Stimulated activated naive CD8-positive, alpha-beta T cell treated with anti-CD3 and anti-CD28 coated beads, Interleukin-15, Interleukin-2, amounts not matched to agents 100 ng/mL and 50 ng/mL, for 24 hours (primary cell): Measurements from ENCODE around the gene CFAP68.
A peak's percentile ranks its signal among the peaks of the same experiment; 100 is the strongest.
"Not testable (repeated sequence)": the region's sequence is repeated elsewhere in the genome, so short reads cannot be mapped to it uniquely, and the experiment has no call there.

Experiments used
- H3K27ac Mint-ChIP-seq: one replicate; pipeline ENCODE4 v1.8.0; 2021; ENCODE audit warnings: mild to moderate bottlenecking, mixed read lengths
- H3K27me3 Mint-ChIP-seq: one replicate; pipeline ENCODE4 v1.8.0; 2021; ENCODE audit warnings: mixed read lengths
- H3K36me3 Mint-ChIP-seq: one replicate; pipeline ENCODE4 v1.8.0; 2021; ENCODE audit warnings: low read depth, mixed read lengths
- H3K4me1 Mint-ChIP-seq: one replicate; pipeline ENCODE4 v1.8.0; 2021; ENCODE audit warnings: low read depth, mixed read lengths
- H3K4me3 Mint-ChIP-seq: one replicate; pipeline ENCODE4 v1.8.0; 2021; ENCODE audit warnings: mild to moderate bottlenecking, mixed read lengths
- H3K9me3 Mint-ChIP-seq: one replicate; pipeline ENCODE4 v1.8.0; 2021; ENCODE audit warnings: mixed read lengths

The CFAP68 gene

DNA sequence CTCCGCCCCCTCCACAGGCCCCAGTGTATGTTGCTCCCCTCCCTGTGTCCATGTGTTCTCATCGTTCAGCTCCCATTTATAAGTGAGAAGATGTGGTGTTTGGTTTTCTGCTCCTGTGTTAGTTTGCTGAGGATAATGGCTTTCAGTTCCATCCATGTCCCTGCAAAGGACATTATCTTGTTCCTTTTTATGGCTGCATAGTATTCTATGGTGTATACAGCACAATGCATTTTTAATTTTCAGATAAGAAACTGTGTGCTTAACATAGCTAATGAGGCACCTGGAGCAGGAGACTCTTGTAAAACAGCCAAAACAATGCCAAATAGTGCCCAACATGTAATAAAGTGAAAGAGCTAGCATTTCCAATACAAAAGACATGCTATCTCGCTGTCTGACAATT, 29.7 kb upstream of the CFAP68 start:
- Mint-ChIP-seq H3K36me3 (peaks cover 51% of the 10 kb centered on the region), H3K9me3 (no peaks in the 10 kb centered on the region), H3K27ac (no peak overlapping the region), H3K4me1 (no peaks in the 10 kb centered on the region), H3K4me3 (no peak overlapping the region), H3K27me3 (no peaks in the 10 kb centered on the region)

- H3K4me1 Mint-ChIP-seq, result no peaks in the 10 kb centered on the region
- H3K4me3 Mint-ChIP-seq, result no peak overlapping the region
- H3K36me3 Mint-ChIP-seq, result peaks cover 60% of the 10 kb centered on the region
- no peak overlapping the region for H3K27ac Mint-ChIP-seq
- no peaks in the 10 kb centered on the region for H3K27me3 Mint-ChIP-seq
- no peaks in the 10 kb centered on the region for H3K9me3 Mint-ChIP-seq
These were observed 28.3 kb upstream of the CFAP68 start for GRCh38 chr11:111851067-111851466.

DNA sequence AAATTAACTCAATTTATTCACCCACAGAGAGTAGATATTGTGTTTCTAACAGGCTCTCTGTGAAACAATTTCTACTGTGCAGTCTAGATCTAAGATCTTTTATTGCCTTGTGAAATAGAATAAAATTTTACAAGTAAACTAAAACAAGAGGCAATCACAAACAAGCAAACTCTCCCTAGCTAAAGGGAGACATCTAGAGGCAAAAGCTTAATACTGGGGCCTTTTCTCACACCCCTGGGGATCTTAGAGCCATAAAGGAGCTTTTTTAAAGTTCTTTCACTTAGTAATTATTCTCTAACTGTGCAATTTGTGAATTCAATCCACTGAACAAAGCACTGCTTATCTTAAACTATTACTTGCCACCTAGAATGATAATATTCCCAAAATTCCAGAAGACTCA, 27.7 kb upstream of the CFAP68 start:
- H3K9me3 Mint-ChIP-seq, result no peaks in the 10 kb centered on the region

DNA sequence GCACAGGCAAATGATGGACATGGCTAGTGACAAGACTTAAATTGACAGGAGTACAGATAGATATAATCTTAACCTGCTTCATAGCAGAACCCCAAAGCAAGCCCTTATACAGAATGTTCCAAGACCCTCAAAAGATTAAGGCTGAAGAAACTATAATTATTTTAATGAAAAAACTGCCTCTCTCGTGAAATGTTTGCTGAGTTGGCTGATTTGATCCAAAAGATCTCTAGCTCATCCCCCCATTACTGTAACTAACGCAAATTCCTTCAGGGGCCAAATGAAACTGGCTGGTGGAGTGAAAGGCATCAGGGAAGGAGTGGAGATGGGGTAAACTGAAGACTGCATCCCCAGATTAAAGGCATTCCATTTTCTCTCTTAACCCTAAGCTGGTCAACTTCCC, 27.2 kb upstream of the CFAP68 start:
- Mint-ChIP-seq H3K27me3 (no peaks in the 10 kb centered on the region), H3K4me3 (no peak overlapping the region), H3K36me3 (peaks cover 61% of the 10 kb centered on the region), H3K9me3 (no peaks in the 10 kb centered on the region), H3K27ac (no peak overlapping the region), H3K4me1 (no peaks in the 10 kb centered on the region)

More for the DNA sequence above, 27.7 kb upstream of the CFAP68 start:
- Mint-ChIP-seq H3K36me3 (peaks cover 60% of the 10 kb centered on the region), H3K4me3 (no peak overlapping the region), H3K27me3 (no peaks in the 10 kb centered on the region), H3K4me1 (no peaks in the 10 kb centered on the region), H3K27ac (no peak overlapping the region)

DNA sequence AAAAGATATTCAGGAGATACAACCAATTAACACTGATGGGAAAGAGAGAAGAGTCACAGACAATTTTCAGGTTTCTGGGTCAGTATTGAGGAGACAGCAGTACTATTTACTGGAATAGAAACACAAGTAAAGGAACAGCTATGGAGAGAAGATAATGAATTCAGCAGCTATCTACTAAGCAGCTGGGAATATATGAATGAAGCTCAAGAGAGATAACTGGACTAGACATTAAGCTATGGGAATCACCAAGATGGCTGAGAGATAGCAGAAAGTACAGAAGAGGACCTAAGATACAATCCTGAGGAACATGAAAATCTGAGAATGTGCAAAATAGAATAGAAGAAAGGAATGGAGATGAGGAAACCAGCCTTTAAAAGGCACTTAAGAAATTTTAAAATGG, 23.8 kb upstream of the CFAP68 start:
- Mint-ChIP-seq H3K9me3 (no peaks in the 10 kb centered on the region), H3K4me1 (no peaks in the 10 kb centered on the region), H3K36me3 (peaks cover 64% of the 10 kb centered on the region), H3K4me3 (no peak overlapping the region), H3K27me3 (no peaks in the 10 kb centered on the region), H3K27ac (no peak overlapping the region)

DNA sequence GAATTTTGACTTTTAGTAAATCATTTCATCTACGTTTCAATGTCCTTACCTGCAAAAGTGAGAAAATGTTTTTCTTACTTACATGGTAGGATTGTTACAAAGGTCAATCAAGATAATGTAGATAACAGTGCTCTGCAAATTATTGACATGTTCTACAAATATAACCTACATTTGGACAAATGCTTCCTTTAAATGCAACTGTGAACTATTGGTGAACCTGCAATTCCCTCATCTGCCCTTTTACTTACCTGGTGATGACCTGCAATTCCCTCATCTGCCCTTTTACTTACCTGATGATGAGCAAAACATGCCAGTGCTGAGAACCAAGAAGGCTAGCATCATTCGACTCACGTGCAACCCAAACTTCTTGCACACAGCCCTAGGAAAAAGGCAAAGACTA, 19.1 kb upstream of the CFAP68 start:
- no peak overlapping the region for H3K4me3 Mint-ChIP-seq
- no peaks in the 10 kb centered on the region for H3K9me3 Mint-ChIP-seq
- H3K27me3 Mint-ChIP-seq, result no peaks in the 10 kb centered on the region
- H3K27ac Mint-ChIP-seq, result no peak overlapping the region
- H3K4me1 Mint-ChIP-seq, result no peaks in the 10 kb centered on the region
- H3K36me3 Mint-ChIP-seq, result peaks cover 59% of the 10 kb centered on the region

DNA sequence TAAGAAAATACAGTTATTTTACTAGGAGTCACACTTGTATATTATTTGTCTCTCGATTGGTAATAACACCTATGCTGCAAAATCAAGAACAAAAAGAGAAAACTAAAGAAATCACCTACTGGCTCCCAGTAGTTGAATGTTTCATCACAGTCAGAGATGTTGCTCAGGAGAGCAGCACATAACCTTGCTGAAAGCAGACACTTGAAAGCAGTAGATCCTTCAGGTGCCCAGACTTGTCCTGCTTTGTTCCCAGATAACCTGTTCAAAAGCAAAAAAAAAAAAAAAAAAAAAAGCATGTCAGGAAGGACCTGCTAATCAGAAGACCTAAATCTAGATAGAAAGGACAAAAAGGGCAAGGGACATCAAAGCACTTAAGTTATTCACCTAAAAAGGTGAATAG, 9.2 kb upstream of the CFAP68 start:
- H3K27me3 Mint-ChIP-seq, result no peaks in the 10 kb centered on the region
- peak overlapping the region; percentile 93 for H3K4me3 Mint-ChIP-seq
- no peaks in the 10 kb centered on the region for H3K9me3 Mint-ChIP-seq
- peaks cover 39% of the 10 kb centered on the region for H3K36me3 Mint-ChIP-seq
- H3K27ac Mint-ChIP-seq, result no peak overlapping the region
- peaks cover 14% of the 10 kb centered on the region for H3K4me1 Mint-ChIP-seq

- Mint-ChIP-seq H3K4me1 (peaks cover 14% of the 10 kb centered on the region), H3K4me3 (peak overlapping the region; percentile 93), H3K27me3 (no peaks in the 10 kb centered on the region), H3K36me3 (peaks cover 38% of the 10 kb centered on the region), H3K27ac (peak overlapping the region; percentile 87), H3K9me3 (no peaks in the 10 kb centered on the region)
These were observed 8.8 kb upstream of the CFAP68 start for GRCh38 chr11:111870522-111870885.

DNA sequence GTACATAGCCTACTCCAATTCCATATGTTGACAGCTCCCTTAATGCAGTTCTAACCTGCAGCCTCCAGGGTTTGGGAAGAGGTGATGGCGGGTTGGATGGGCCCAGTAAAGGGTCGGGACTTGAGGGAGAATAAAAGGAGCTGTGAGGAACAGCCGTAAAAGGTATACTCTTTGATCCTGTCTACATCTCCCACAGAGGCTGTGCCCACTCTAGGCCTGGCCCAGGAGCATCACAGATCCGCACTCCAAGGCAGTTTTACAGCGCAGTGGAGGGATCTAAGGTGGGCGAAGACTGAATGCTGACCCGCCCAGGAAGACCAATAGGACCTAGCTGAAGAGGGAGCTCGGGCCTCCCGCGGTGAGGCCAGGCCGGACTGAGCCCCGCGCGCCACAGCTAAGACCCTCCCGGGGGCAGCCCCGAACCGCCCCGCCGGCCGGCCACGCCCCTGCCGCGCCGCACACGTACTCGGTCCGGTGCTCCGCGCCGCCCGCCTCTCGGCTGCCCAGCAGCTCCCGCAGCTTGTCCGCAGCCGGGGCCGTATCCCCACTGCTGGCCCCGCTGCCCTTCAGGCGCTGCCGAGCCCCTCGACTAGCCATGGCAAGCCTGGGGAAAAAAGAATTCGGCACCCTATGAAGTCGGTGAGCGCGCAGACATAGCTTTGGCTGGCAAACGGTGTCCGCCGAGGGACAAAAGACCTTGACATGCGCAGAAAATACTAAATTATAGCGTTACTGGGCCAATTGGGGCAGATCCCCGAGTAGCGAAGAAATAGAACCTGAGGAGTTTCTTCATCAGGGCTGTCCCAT, 8.3 kb upstream of the CFAP68 start, which contains the start of gene ALG9:
Gene ALG9, minus strand, starts transcription at position 696 of the 807 bp plus-strand sequence. Its CDS starts 99 bp downstream, at position 597.
- no peaks in the 10 kb centered on the region for H3K27me3 Mint-ChIP-seq
- peak within 1 kb of the TSS; percentile 93 for H3K4me3 Mint-ChIP-seq
- H3K36me3 Mint-ChIP-seq, result peaks cover 36% of the 10 kb centered on the region
- H3K9me3 Mint-ChIP-seq, result no peaks in the 10 kb centered on the region
- H3K4me1 Mint-ChIP-seq, result peaks cover 14% of the 10 kb centered on the region
- peak within 1 kb of the TSS; percentile 87 for H3K27ac Mint-ChIP-seq

DNA sequence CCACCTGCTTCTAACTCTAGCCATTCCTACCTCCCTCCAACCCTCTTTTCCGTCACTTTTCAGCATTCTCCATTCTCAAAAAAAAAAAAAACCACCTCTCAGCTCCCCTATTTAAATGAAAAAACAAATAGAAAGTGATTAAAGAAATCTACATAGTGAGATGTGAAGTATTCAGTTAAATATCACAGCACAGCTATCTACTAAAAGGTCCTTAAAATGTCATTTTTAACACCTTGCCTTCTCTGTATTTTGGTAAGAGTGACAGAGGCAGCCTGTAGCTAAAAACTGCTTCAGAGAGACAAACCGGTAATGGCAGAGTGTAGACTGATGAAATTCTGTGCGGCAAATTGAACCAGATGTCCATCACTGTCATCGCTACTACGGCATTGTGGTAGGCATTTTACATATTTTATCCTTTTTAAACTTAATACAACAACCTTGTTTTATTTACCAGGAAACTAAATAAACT, 7.6 kb upstream of the CFAP68 start:
- Mint-ChIP-seq H3K27ac (peak overlapping the region; percentile 86), H3K9me3 (no peaks in the 10 kb centered on the region), H3K27me3 (no peaks in the 10 kb centered on the region), H3K4me3 (peak overlapping the region; percentile 93), H3K4me1 (peaks cover 15% of the 10 kb centered on the region), H3K36me3 (peaks cover 33% of the 10 kb centered on the region)

GRCh38 chr11:111878385-111878848, 924 bp upstream of the CFAP68 start:
- Mint-ChIP-seq H3K36me3 (peaks cover 32% of the 10 kb centered on the region), H3K27ac (peak overlapping the region; percentile 99), H3K9me3 (no peaks in the 10 kb centered on the region), H3K27me3 (no peaks in the 10 kb centered on the region), H3K4me1 (peaks cover 28% of the 10 kb centered on the region), H3K4me3 (peak overlapping the region; percentile 92)

DNA sequence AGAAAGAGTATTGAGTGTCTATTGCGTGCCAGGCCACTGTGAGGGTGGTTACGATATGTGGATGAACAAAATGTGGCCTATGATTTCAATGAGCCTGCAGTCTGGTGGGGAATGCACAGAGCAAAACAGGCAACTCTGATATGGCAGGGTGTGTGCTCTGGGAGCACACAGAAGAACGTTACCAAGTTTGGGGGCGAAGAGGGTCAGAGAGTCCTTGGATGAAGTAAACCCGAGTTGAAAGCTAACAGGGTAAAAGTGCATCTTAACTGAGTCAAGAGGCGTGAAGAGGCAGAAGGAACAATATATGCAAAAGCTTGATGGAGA, 258 bp downstream of the CFAP68 start:
- H3K4me1 Mint-ChIP-seq, result peaks cover 28% of the 10 kb centered on the region
- H3K27me3 Mint-ChIP-seq, result no peaks in the 10 kb centered on the region
- H3K4me3 Mint-ChIP-seq, result peak overlapping the region; percentile 92
- H3K36me3 Mint-ChIP-seq, result peaks cover 36% of the 10 kb centered on the region
- no peaks in the 10 kb centered on the region for H3K9me3 Mint-ChIP-seq
- H3K27ac Mint-ChIP-seq, result peak overlapping the region; percentile 99

DNA sequence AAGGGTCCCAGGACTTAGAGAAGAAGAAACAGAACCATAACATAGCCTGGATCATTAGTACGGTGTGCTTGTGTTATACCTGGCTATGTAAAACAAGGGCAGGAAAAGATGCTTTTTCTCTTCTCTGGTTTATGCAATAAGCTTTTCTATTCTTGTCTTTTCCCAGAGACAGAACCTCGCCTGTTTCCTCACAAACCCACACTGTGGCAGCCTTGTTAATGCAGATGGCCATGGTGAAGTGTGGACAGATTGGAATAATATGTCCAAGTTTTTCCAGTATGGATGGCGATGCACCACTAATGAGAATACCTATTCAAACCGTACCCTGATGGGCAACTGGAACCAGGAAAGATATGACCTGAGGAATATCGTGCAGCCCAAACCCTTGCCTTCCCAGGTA, 2.9 kb downstream of the CFAP68 start:
- Mint-ChIP-seq H3K4me3 (no peak overlapping the region), H3K27ac (no peak overlapping the region), H3K36me3 (peaks cover 21% of the 10 kb centered on the region), H3K4me1 (peaks cover 23% of the 10 kb centered on the region), H3K27me3 (no peaks in the 10 kb centered on the region), H3K9me3 (no peaks in the 10 kb centered on the region)

DNA sequence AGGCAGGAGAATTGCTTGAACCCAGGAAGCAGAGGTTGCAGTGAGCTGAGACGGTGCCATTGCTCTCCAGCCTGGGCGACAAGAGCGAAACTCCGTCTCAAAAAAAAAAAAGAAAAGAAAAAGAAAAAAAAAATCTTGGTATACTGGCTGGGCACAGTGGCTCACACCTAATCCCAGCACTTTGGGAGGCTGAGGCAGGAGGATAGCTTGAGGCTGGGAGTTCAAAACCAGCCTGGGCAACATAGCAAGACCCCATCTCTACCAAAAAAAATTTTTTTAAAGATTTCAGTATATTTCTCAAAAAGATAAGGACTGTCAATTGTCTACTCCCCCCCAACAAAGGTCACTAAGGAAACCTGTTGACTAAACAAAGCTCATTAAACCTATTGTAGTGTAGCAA, 5.7 kb downstream of the CFAP68 start:
- not testable (repeated sequence) for H3K27me3 Mint-ChIP-seq, H3K9me3 Mint-ChIP-seq, H3K27ac Mint-ChIP-seq, H3K4me1 Mint-ChIP-seq, H3K4me3 Mint-ChIP-seq
- H3K36me3 Mint-ChIP-seq, result peaks cover 14% of the 10 kb centered on the region

GRCh38 chr11:111886032-111886431, 6.7 kb downstream of the CFAP68 start:
- H3K4me1 Mint-ChIP-seq, result no peaks in the 10 kb centered on the region

DNA sequence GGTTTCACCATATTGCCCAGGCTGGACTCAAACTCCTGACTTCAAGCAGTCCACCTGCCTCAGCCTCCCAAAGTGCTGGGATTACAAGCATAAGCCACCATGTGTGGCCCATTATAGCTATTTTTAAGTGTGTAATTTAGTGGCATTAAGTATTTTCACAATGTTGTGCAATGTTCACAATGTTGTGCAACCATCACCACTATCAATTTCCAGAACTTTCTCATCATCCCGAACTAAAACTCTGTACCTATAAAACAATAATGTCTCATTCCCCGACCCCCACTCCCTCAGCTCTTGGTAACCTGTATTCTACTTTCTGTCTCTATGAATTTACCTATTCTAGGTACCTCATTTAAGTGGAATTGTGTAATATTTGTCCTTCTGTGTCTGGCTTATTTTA, 7.5 kb downstream of the CFAP68 start:
- peaks cover 14% of the 10 kb centered on the region for H3K36me3 Mint-ChIP-seq
- H3K4me3 Mint-ChIP-seq, result no peak overlapping the region
- H3K4me1 Mint-ChIP-seq, result no peaks in the 10 kb centered on the region
- no peak overlapping the region for H3K27ac Mint-ChIP-seq
- H3K27me3 Mint-ChIP-seq, result no peaks in the 10 kb centered on the region
- H3K9me3 Mint-ChIP-seq, result no peaks in the 10 kb centered on the region

More at GRCh38 chr11:111886032-111886431, 6.7 kb downstream of the CFAP68 start:
- Mint-ChIP-seq H3K27me3 (no peaks in the 10 kb centered on the region), H3K9me3 (no peaks in the 10 kb centered on the region), H3K4me3 (no peak overlapping the region), H3K36me3 (peaks cover 14% of the 10 kb centered on the region), H3K27ac (no peak overlapping the region)
